GM12874 (cell line): ENCODE measurements around the gene YJU2.
A peak's percentile ranks its signal among the peaks of the same experiment; 100 is the strongest.

Source experiments
- TF ChIP-seq, protein P1 (sequence below): IDR thresholded peaks from 2 replicates; pipeline ENCODE4 v1.5.1; 2011; ENCODE audit warnings: low read depth, mild to moderate bottlenecking, control low read depth, low read length, moderate library complexity; ENCODE audit not compliant: insufficient read depth

Gene YJU2

GRCh38 chr19:4201798-4202197 is 45.1 kb upstream of the YJU2 start:
- TF ChIP-seq, protein P1, sequence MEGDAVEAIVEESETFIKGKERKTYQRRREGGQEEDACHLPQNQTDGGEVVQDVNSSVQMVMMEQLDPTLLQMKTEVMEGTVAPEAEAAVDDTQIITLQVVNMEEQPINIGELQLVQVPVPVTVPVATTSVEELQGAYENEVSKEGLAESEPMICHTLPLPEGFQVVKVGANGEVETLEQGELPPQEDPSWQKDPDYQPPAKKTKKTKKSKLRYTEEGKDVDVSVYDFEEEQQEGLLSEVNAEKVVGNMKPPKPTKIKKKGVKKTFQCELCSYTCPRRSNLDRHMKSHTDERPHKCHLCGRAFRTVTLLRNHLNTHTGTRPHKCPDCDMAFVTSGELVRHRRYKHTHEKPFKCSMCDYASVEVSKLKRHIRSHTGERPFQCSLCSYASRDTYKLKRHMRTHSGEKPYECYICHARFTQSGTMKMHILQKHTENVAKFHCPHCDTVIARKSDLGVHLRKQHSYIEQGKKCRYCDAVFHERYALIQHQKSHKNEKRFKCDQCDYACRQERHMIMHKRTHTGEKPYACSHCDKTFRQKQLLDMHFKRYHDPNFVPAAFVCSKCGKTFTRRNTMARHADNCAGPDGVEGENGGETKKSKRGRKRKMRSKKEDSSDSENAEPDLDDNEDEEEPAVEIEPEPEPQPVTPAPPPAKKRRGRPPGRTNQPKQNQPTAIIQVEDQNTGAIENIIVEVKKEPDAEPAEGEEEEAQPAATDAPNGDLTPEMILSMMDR, result no peak

- TF ChIP-seq, protein P1, result peak; percentile 42
Measured at GRCh38 chr19:4206818-4207484, 39.9 kb upstream of the YJU2 start.

DNA sequence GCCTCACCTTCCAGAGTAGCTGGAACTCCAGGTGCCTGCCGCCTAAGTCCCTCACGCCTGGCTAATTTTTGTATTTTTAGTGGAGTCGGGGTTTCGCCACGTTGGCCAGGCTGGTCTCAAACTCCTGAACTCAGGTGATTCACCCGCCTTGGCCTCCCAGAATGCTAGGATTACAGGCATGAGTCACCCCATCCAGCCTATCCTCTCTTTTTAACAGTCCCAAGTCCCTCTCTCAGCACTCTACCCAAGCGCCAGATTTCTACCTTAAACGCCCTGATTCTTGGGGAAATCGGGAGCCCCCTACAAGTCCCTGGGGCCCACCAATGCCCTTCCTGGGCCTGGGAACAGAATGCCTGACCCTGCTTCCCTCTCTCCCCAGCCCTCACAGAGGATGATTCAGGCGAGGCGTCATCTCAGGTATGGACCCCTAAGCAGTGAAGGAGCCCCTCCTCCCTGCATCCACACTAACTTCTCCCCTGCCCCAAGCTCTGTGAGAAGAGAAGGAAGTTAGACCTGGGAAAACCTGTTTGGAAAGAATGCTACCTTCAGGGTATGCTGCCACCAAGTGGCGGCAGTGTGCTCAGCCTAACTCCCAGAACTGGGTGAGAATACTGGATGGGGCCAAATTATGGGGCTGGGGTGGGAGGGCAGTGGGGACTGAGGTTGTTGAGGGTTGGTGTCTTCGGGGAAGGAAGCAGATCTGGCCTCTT is 38.3 kb upstream of the YJU2 start:
- TF ChIP-seq, protein P1, result peak; percentile 80

GRCh38 chr19:4210166-4210731 is 36.6 kb upstream of the YJU2 start:
- TF ChIP-seq, protein P1, result no peak

- TF ChIP-seq, protein P1, result no peak
Measured at GRCh38 chr19:4213116-4213515, 33.8 kb upstream of the YJU2 start.

DNA sequence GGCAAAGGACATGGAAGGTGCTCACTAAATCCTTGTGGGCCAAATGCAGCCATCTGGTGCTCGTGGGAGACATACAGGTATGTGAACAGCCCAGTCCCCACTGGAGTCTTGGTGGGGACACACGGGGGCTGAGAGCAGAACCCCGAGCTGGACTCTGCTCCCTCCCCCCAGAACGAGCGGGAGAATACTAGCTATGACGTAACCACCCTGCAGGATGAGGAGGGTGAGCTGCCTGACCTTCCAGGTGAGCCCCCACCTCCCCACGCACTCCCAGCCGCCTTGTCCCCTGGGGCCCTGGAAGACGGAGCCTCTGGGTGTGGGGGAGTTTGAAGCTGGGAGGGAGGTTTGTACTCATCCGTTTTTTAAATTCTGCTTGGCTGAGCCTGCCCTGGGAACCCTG is 31.1 kb upstream of the YJU2 start:
- TF ChIP-seq, protein P1, result no peak

DNA sequence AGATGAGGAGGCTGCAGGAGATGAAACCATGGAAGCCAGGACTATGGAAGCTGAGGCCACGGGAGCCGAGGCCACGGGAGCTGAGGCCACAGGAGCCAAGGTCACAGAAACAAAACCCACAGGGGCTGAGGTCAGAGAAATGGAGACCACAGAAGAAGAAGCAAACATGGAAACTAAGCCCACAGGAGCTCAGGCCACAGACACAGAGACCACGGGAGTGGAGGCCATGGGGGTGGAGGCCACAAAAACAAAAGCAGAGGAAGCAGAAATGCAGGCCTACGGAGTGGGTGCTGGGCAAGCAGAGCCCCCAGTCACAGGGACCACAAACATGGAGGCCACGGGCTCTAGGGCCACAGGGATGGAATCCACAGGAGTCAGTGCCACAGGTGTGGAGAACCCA is 30.0 kb upstream of the YJU2 start:
- TF ChIP-seq, protein P1, result no peak
